ENCODE measurements around the gene MAGOH. TPM values are rescaled to one million over a fixed set of nuclear protein-coding genes. Genes with fewer than 3 reads are reported as not detected.

The MAGOH gene
- polyA plus RNA-seq, 1 donor (not counting 4 experiments of a cell fraction or from before 2014, with no cell fraction given): 104 TPM

- Histone ChIP-seq H3K9me1 (ENCODE audit: control insufficient read depth, extremely low read depth, insufficient read depth, low read length) (peaks cover 6% of the 10 kb centered on the region), H2AFZ (ENCODE audit: control insufficient read depth, low read length) (no peak overlapping the region), H3K27me3 (ENCODE audit: control insufficient read depth, extremely low read depth, insufficient read depth, low read length) (no peaks in the 10 kb centered on the region), H4K20me1 (ENCODE audit: control insufficient read depth, extremely low read depth, insufficient read depth, low read length) (no peaks in the 10 kb centered on the region), H3K27ac (ENCODE audit: control insufficient read depth, insufficient read depth, low read length) (peak overlapping the region; percentile 22), H3K4me3 (ENCODE audit: control insufficient read depth in 2 of 3, extremely low read depth in 1 of 3, insufficient read depth in 2 of 3, low read depth in 1 of 3, low read length in 3 of 3) (no peak overlapping the region), H3K4me1 (ENCODE audit: control insufficient read depth, extremely low read depth, insufficient read depth, low read length) (peaks cover 24% of the 10 kb centered on the region), H3K9ac (ENCODE audit: control insufficient read depth, extremely low read depth, insufficient read depth, low read length) (no peak overlapping the region), H3K79me2 (ENCODE audit: control insufficient read depth, insufficient read depth, low read length) (no peaks in the 10 kb centered on the region), H3K36me3 (ENCODE audit: control insufficient read depth in 2 of 2, extremely low read depth in 1 of 2, insufficient read depth in 2 of 2, low read length in 2 of 2) (peaks cover 11 to 31% of the 10 kb centered on the region in 2 experiments), H3K9me3 (ENCODE audit: control insufficient read depth, low read depth, low read length) (no peaks in the 10 kb centered on the region), H3K4me2 (ENCODE audit: control insufficient read depth, extremely low read depth, insufficient read depth, low read depth, low read length) (peak overlapping the region; percentile 63)
- dilution Hi-C loops (cut with MboI; ENCODE audit: extremely low pct_ligation_motif_present, low sequenced_read_pairs): no loop called here
- TF ChIP-seq EZH2 (IDR thresholded peaks at IDR 0.05; ENCODE audit: low read length): no peak
- TF ChIP-seq CTCF (optimal IDR thresholded peaks at IDR 0.05 in 1 of 3, IDR thresholded peaks at IDR 0.05 in 1 of 3, conservative IDR thresholded peaks at IDR 0.05 in 1 of 3; ENCODE audit: extremely low read depth in 1 of 3, insufficient read depth in 2 of 3, low read length in 3 of 3): no peak
- no peak for DNase-seq (ENCODE audit: low read depth, low spot score)
- no peak for FAIRE-seq
Measured at GRCh38 chr1:53274026-53274425, 35.7 kb upstream of the MAGOH start.

- Histone ChIP-seq H3K9ac (ENCODE audit: control insufficient read depth, extremely low read depth, insufficient read depth, low read length) (no peak overlapping the region), H3K9me1 (ENCODE audit: control insufficient read depth, extremely low read depth, insufficient read depth, low read length) (peaks cover 6% of the 10 kb centered on the region), H3K4me3 (ENCODE audit: control insufficient read depth in 2 of 3, extremely low read depth in 1 of 3, insufficient read depth in 2 of 3, low read depth in 1 of 3, low read length in 3 of 3) (peak overlapping the region in 1 of 3 experiments; percentile 19), H3K9me3 (ENCODE audit: control insufficient read depth, low read depth, low read length) (no peaks in the 10 kb centered on the region), H3K4me2 (ENCODE audit: control insufficient read depth, extremely low read depth, insufficient read depth, low read depth, low read length) (peak overlapping the region; percentile 63), H3K27me3 (ENCODE audit: control insufficient read depth, extremely low read depth, insufficient read depth, low read length) (no peaks in the 10 kb centered on the region), H3K4me1 (ENCODE audit: control insufficient read depth, extremely low read depth, insufficient read depth, low read length) (peaks cover 24% of the 10 kb centered on the region), H3K79me2 (ENCODE audit: control insufficient read depth, insufficient read depth, low read length) (no peaks in the 10 kb centered on the region), H3K36me3 (ENCODE audit: control insufficient read depth in 2 of 2, extremely low read depth in 1 of 2, insufficient read depth in 2 of 2, low read length in 2 of 2) (peaks cover 11 to 31% of the 10 kb centered on the region in 2 experiments), H4K20me1 (ENCODE audit: control insufficient read depth, extremely low read depth, insufficient read depth, low read length) (no peaks in the 10 kb centered on the region), H3K27ac (ENCODE audit: control insufficient read depth, insufficient read depth, low read length) (peak overlapping the region; percentile 22), H2AFZ (ENCODE audit: control insufficient read depth, low read length) (no peak overlapping the region)
- FAIRE-seq (peak; percentile 79), DNase-seq (ENCODE audit: low read depth, low spot score) (peak; percentile 13)
- dilution Hi-C loops (cut with MboI; ENCODE audit: extremely low pct_ligation_motif_present, low sequenced_read_pairs): no loop called here
- TF ChIP-seq CTCF (optimal IDR thresholded peaks at IDR 0.05 in 1 of 3, IDR thresholded peaks at IDR 0.05 in 1 of 3, conservative IDR thresholded peaks at IDR 0.05 in 1 of 3; ENCODE audit: extremely low read depth in 1 of 3, insufficient read depth in 2 of 3, low read length in 3 of 3) (no peak), EZH2 (IDR thresholded peaks at IDR 0.05; ENCODE audit: low read length) (no peak)
Measured at GRCh38 chr1:53273526-53273925, 35.2 kb upstream of the MAGOH start.
